Measurements from ENCODE around the gene RICTOR.
A peak's percentile ranks its signal among the peaks of the same experiment; 100 is the strongest.

The RICTOR gene

GRCh38 chr5:39100851-39101396, 26.7 kb upstream of the RICTOR start:
- DNase-seq (ENCODE audit: insufficient read length, low spot score), result no peak
- FAIRE-seq, result no peak
- TF ChIP-seq TAF1 (IDR thresholded peaks at IDR 0.05; ENCODE audit: low read depth, low read length), result no peak

- FAIRE-seq (no peak), DNase-seq (ENCODE audit: insufficient read length, low spot score) (no peak)
- TF ChIP-seq PAX5 (IDR thresholded peaks at IDR 0.05; ENCODE audit: insufficient read depth, low read length, severe bottlenecking) (no peak), TAF1 (IDR thresholded peaks at IDR 0.05; ENCODE audit: low read depth, low read length) (no peak), SPI1 (IDR thresholded peaks at IDR 0.05; ENCODE audit: low read depth, low read length) (no peak), POLR2A (IDR thresholded peaks at IDR 0.05; ENCODE audit: low read depth, low read length) (no peak), POU2F2 (IDR thresholded peaks at IDR 0.05; ENCODE audit: low read depth, low read length) (no peak), POLR2AphosphoS5 (IDR thresholded peaks at IDR 0.05; ENCODE audit: low read depth, low read length) (no peak)
Observed at GRCh38 chr5:39100301-39100850, 26.2 kb upstream of the RICTOR start.

- no peak for DNase-seq (ENCODE audit: insufficient read length, low spot score)
- no peak for FAIRE-seq
- TF ChIP-seq POU2F2 (IDR thresholded peaks at IDR 0.05; ENCODE audit: low read depth, low read length) (no peak), POLR2A (IDR thresholded peaks at IDR 0.05; ENCODE audit: low read depth, low read length) (no peak), PAX5 (IDR thresholded peaks at IDR 0.05; ENCODE audit: insufficient read depth, low read length, severe bottlenecking) (no peak), SPI1 (IDR thresholded peaks at IDR 0.05; ENCODE audit: low read depth, low read length) (no peak), TAF1 (IDR thresholded peaks at IDR 0.05; ENCODE audit: low read depth, low read length) (no peak), POLR2AphosphoS5 (IDR thresholded peaks at IDR 0.05; ENCODE audit: low read depth, low read length) (no peak)
Observed at GRCh38 chr5:39099831-39100230, 25.6 kb upstream of the RICTOR start.

GRCh38 chr5:39093352-39093751, 19.2 kb upstream of the RICTOR start:
- no peak for FAIRE-seq
- DNase-seq (ENCODE audit: insufficient read length, low spot score), result no peak
- no peak for TF ChIP-seq POLR2A (IDR thresholded peaks at IDR 0.05; ENCODE audit: low read depth, low read length)
- no peak for TF ChIP-seq TAF1 (IDR thresholded peaks at IDR 0.05; ENCODE audit: low read depth, low read length)
- TF ChIP-seq POU2F2 (IDR thresholded peaks at IDR 0.05; ENCODE audit: low read depth, low read length), result no peak
- TF ChIP-seq SPI1 (IDR thresholded peaks at IDR 0.05; ENCODE audit: low read depth, low read length), result no peak
- no peak for TF ChIP-seq POLR2AphosphoS5 (IDR thresholded peaks at IDR 0.05; ENCODE audit: low read depth, low read length)
- TF ChIP-seq PAX5 (IDR thresholded peaks at IDR 0.05; ENCODE audit: insufficient read depth, low read length, severe bottlenecking), result no peak

- TF ChIP-seq POU2F2 (IDR thresholded peaks at IDR 0.05; ENCODE audit: low read depth, low read length) (no peak), POLR2A (IDR thresholded peaks at IDR 0.05; ENCODE audit: low read depth, low read length) (no peak), SPI1 (IDR thresholded peaks at IDR 0.05; ENCODE audit: low read depth, low read length) (no peak), TAF1 (IDR thresholded peaks at IDR 0.05; ENCODE audit: low read depth, low read length) (no peak), PAX5 (IDR thresholded peaks at IDR 0.05; ENCODE audit: insufficient read depth, low read length, severe bottlenecking) (no peak), POLR2AphosphoS5 (IDR thresholded peaks at IDR 0.05; ENCODE audit: low read depth, low read length) (no peak)
- FAIRE-seq (peak; percentile 20), DNase-seq (ENCODE audit: insufficient read length, low spot score) (no peak)
Observed at GRCh38 chr5:39092581-39093351, 18.6 kb upstream of the RICTOR start.

- TF ChIP-seq POLR2A (IDR thresholded peaks at IDR 0.05; ENCODE audit: low read depth, low read length) (no peak), POU2F2 (IDR thresholded peaks at IDR 0.05; ENCODE audit: low read depth, low read length) (no peak), SPI1 (IDR thresholded peaks at IDR 0.05; ENCODE audit: low read depth, low read length) (no peak), TAF1 (IDR thresholded peaks at IDR 0.05; ENCODE audit: low read depth, low read length) (no peak), POLR2AphosphoS5 (IDR thresholded peaks at IDR 0.05; ENCODE audit: low read depth, low read length) (no peak), PAX5 (IDR thresholded peaks at IDR 0.05; ENCODE audit: insufficient read depth, low read length, severe bottlenecking) (no peak)
- FAIRE-seq (peak; percentile 23), DNase-seq (ENCODE audit: insufficient read length, low spot score) (no peak)
Observed at GRCh38 chr5:39091940-39092580, 17.9 kb upstream of the RICTOR start.

GRCh38 chr5:39083968-39084367, 9.8 kb upstream of the RICTOR start:
- no peak for FAIRE-seq
- TF ChIP-seq POLR2A (IDR thresholded peaks at IDR 0.05; ENCODE audit: low read depth, low read length) (no peak), POU2F2 (IDR thresholded peaks at IDR 0.05; ENCODE audit: low read depth, low read length) (no peak), SPI1 (IDR thresholded peaks at IDR 0.05; ENCODE audit: low read depth, low read length) (no peak), PAX5 (IDR thresholded peaks at IDR 0.05; ENCODE audit: insufficient read depth, low read length, severe bottlenecking) (no peak), TAF1 (IDR thresholded peaks at IDR 0.05; ENCODE audit: low read depth, low read length) (no peak), POLR2AphosphoS5 (IDR thresholded peaks at IDR 0.05; ENCODE audit: low read depth, low read length) (no peak)
- no peak for DNase-seq (ENCODE audit: insufficient read length, low spot score)

GRCh38 chr5:39082995-39083394, 8.8 kb upstream of the RICTOR start:
- no peak for FAIRE-seq

GRCh38 chr5:39080597-39081204, 6.5 kb upstream of the RICTOR start:
- no peak for FAIRE-seq
- DNase-seq (ENCODE audit: insufficient read length, low spot score), result no peak
- TF ChIP-seq POU2F2 (IDR thresholded peaks at IDR 0.05; ENCODE audit: low read depth, low read length) (no peak), POLR2A (IDR thresholded peaks at IDR 0.05; ENCODE audit: low read depth, low read length) (no peak), TAF1 (IDR thresholded peaks at IDR 0.05; ENCODE audit: low read depth, low read length) (no peak)

More at GRCh38 chr5:39082995-39083394, 8.8 kb upstream of the RICTOR start:
- TF ChIP-seq SPI1 (IDR thresholded peaks at IDR 0.05; ENCODE audit: low read depth, low read length) (no peak), POU2F2 (IDR thresholded peaks at IDR 0.05; ENCODE audit: low read depth, low read length) (no peak), POLR2AphosphoS5 (IDR thresholded peaks at IDR 0.05; ENCODE audit: low read depth, low read length) (no peak), TAF1 (IDR thresholded peaks at IDR 0.05; ENCODE audit: low read depth, low read length) (no peak), POLR2A (IDR thresholded peaks at IDR 0.05; ENCODE audit: low read depth, low read length) (no peak), PAX5 (IDR thresholded peaks at IDR 0.05; ENCODE audit: insufficient read depth, low read length, severe bottlenecking) (no peak)
- no peak for DNase-seq (ENCODE audit: insufficient read length, low spot score)
